IMR-90 (cell line): Measurements from ENCODE around the gene ELFN2. TPM values are rescaled to one million over a fixed set of nuclear protein-coding genes. Genes with fewer than 3 reads are reported as not detected.

Experiments used
- ATAC-seq: fragments of 200-7000 bp; cut with Tn5 transposase; 2 replicates; pipeline ENCODE4 v1.9.1; 2020; ENCODE audit warnings: low read depth, mild to moderate bottlenecking, moderate library complexity
- BruUV-seq: library from RNA; stranded (reverse); fragments of 400-500 nt; replicated peaks from 2 replicates; lab custom pipeline; 2021; lab: Mats Ljungman, UMichigan
- CTCF ChIA-PET: fragments of 300-600 bp; formaldehyde crosslinking; extraction: SDS; loops from one replicate; lab custom pipeline; 2021; ENCODE audit warnings: antibody characterized with exemption; lab: Yijun Ruan, JAX
- POLR2A ChIA-PET: fragments of 300-600 bp; sonication (Branson Sonifier 250); formaldehyde crosslinking; loops from one replicate; lab custom pipeline; 2022; ENCODE audit warnings: antibody characterized with exemption; ENCODE audit not compliant: unreplicated experiment; lab: Charles Lee
- DNase-seq: peaks from one replicate; pipeline ENCODE4 v3.0.0; 2013
- H2AFZ ChIP-seq: replicated peaks from 2 replicates; pipeline ENCODE3; 2013; ENCODE audit warnings: low read length, mild to moderate bottlenecking; ENCODE audit not compliant: poor library complexity
- H2AK5ac ChIP-seq: 2 replicates; pipeline ENCODE4 v1.6.1; 2013; ENCODE audit warnings: low read depth, low read length, inconsistent platforms
- H2AK9ac ChIP-seq: replicated peaks from 2 replicates; pipeline ENCODE3; 2013; ENCODE audit warnings: mild to moderate bottlenecking, low read depth, low read length, moderate library complexity; ENCODE audit not compliant: poor library complexity
- H2BK120ac ChIP-seq: 2 replicates; pipeline ENCODE4 v1.6.1; 2013; ENCODE audit warnings: low read depth, low read length, inconsistent platforms
- H2BK15ac ChIP-seq: 3 replicates; pipeline ENCODE4 v1.6.1; 2013; ENCODE audit warnings: low read depth, low read length, inconsistent platforms
- H2BK20ac ChIP-seq: 2 replicates; pipeline ENCODE4 v1.6.1; 2013; ENCODE audit warnings: low read depth, mild to moderate bottlenecking, inconsistent platforms, low read length, moderate library complexity
- H2BK5ac ChIP-seq: 2 replicates; pipeline ENCODE4 v1.6.1; 2013; ENCODE audit warnings: mild to moderate bottlenecking, low read depth, low read length, inconsistent platforms; ENCODE audit not compliant: poor library complexity, severe bottlenecking
- H3K14ac ChIP-seq: replicated peaks from 2 replicates; pipeline ENCODE4 v1.6.1; 2013; ENCODE audit warnings: low read depth, low read length, inconsistent platforms
- H3K18ac ChIP-seq: 2 replicates; pipeline ENCODE4 v1.6.1; 2013; ENCODE audit warnings: low read depth, low read length, control low read depth
- H3K23ac ChIP-seq: 2 replicates; pipeline ENCODE4 v1.6.1; 2013; ENCODE audit warnings: low read depth, low read length, inconsistent platforms
- H3K27ac ChIP-seq: 2 replicates; pipeline ENCODE4 v1.5.1; 2013; ENCODE audit warnings: mild to moderate bottlenecking, control low read depth, low read length; ENCODE audit not compliant: insufficient read depth
- H3K27me3 ChIP-seq: 2 replicates; pipeline ENCODE4 v1.6.1; 2013; ENCODE audit warnings: low read length; ENCODE audit not compliant: control insufficient read depth, insufficient read depth
- H3K36me3 ChIP-seq: 2 replicates; pipeline ENCODE4 v1.6.1; 2013; ENCODE audit warnings: low read length, mixed read lengths; ENCODE audit not compliant: control insufficient read depth, insufficient read depth
- H3K4ac ChIP-seq: 2 replicates; pipeline ENCODE4 v1.6.1; 2013; ENCODE audit warnings: low read depth, low read length, inconsistent platforms
- H3K4me1 ChIP-seq: 2 replicates; pipeline ENCODE4 v1.6.1; 2013; ENCODE audit warnings: low read length, mixed read lengths; ENCODE audit not compliant: control insufficient read depth, insufficient read depth
- H3K4me2 ChIP-seq: 2 replicates; pipeline ENCODE4 v1.6.1; 2013; ENCODE audit warnings: low read depth, mild to moderate bottlenecking, control low read depth, low read length, moderate library complexity
- H3K4me3 ChIP-seq: 2 replicates; pipeline ENCODE4 v1.5.1; 2013; ENCODE audit warnings: low read depth, mild to moderate bottlenecking, control low read depth, low read length, moderate library complexity; ENCODE audit not compliant: insufficient read depth
- H3K56ac ChIP-seq: 2 replicates; pipeline ENCODE4 v1.6.1; 2013; ENCODE audit warnings: low read length, inconsistent platforms; ENCODE audit not compliant: insufficient read depth; ENCODE audit errors: extremely low read depth
- H3K79me1 ChIP-seq, 2 experiments: 2 replicates each; pipeline ENCODE4 v1.6.1; 2013; ENCODE audit warnings: low read length in 2 of 2, inconsistent platforms in 1 of 2, low read depth in 1 of 2
- H3K9ac ChIP-seq: 2 replicates; pipeline ENCODE4 v1.6.1; 2013; ENCODE audit warnings: low read depth, low read length, control low read depth
- H3K9me1 ChIP-seq: 2 replicates; pipeline ENCODE4 v1.6.1; 2013; ENCODE audit warnings: low read length, inconsistent platforms; ENCODE audit not compliant: insufficient read depth
- H3K9me3 ChIP-seq: 2 replicates; pipeline ENCODE4 v1.6.1; 2013; ENCODE audit warnings: low read length; ENCODE audit not compliant: control insufficient read depth, insufficient read depth
- H4K20me1 ChIP-seq: 2 replicates; pipeline ENCODE4 v1.6.1; 2013; ENCODE audit warnings: low read length, inconsistent platforms; ENCODE audit not compliant: insufficient read depth
- H4K5ac ChIP-seq: 2 replicates; pipeline ENCODE4 v1.6.1; 2013; ENCODE audit warnings: mild to moderate bottlenecking, low read depth, low read length, control low read depth
- H4K8ac ChIP-seq, 2 experiments: 2 replicates each; pipeline ENCODE4 v1.6.1; 2013; ENCODE audit warnings: low read depth in 2 of 2, low read length in 2 of 2, control low read depth in 1 of 2, inconsistent platforms in 1 of 2
- H4K91ac ChIP-seq: 2 replicates; pipeline ENCODE4 v1.6.1; 2013; ENCODE audit warnings: low read depth, low read length, inconsistent platforms; ENCODE audit not compliant: insufficient read depth
- CHD1 ChIP-seq: IDR thresholded peaks from 2 replicates; pipeline ENCODE4 v1.6.1; 2012; ENCODE audit warnings: low read depth, low read length, improper control_type of control experiment
- MAFK ChIP-seq: IDR thresholded peaks from 2 replicates; pipeline ENCODE4 v1.6.1; 2012; ENCODE audit warnings: low read depth, low read length, improper control_type of control experiment
- RCOR1 ChIP-seq: IDR thresholded peaks from 2 replicates; pipeline ENCODE4 v1.6.1; 2012; ENCODE audit warnings: mild to moderate bottlenecking, low read length, improper control_type of control experiment; ENCODE audit not compliant: insufficient replicate concordance
- WGBS, 2 experiments: methylation state at CpG; one replicate each; pipeline versions ENCODE4 v1.1.5 to v1.1.7; 2013; ENCODE audit warnings: missing lambda C conversion rate in 2 of 2; ENCODE audit not compliant: insufficient read length in 1 of 2; ENCODE audit errors: extremely low coverage in 2 of 2; 5-methylcytosine and 5-hydroxymethylcytosine counted together
- dilution Hi-C: fragments of 300-500 bp; cut with HindIII; formaldehyde crosslinking; loops from one replicate; pipeline ENCODE4 v1.14.3; 2018; ENCODE audit warnings: low sequenced_read_pairs; ENCODE audit not compliant: unreplicated experiment
- in situ Hi-C: fragments of 300-500 bp; cut with MboI; formaldehyde crosslinking; loops from 3 replicates; pipeline ENCODE4 v1.14.3; 2019; ENCODE audit warnings: low sequenced_read_pairs, inconsistent platforms, mixed read lengths
- intact Hi-C: fragments of 100-400 bp; cut with micrococcal nuclease; formaldehyde crosslinking; loops from 2 replicates; pipeline ENCODE4 v1.10.0; 2022
- polyA plus RNA-seq, 3 experiments: library from polyadenylated mRNA; depleted of rRNA; stranded (reverse); fragments of >200 nt; gene quantifications; 2 replicates each; pipeline ENCODE4 v1.2.3, GENCODE V29; 2012; ENCODE audit warnings: low replicate concordance in 1 of 3
- total RNA-seq: library from RNA; depleted of rRNA; stranded (reverse); fragments of >200 nt; gene quantifications from 2 replicates; pipeline ENCODE4 v1.2.3, GENCODE V29; 2012
- TF ChIP-seq, protein P1 (sequence below): fragments of 150-350 bp; IDR thresholded peaks from 2 replicates; pipeline ENCODE4 v1.6.1; 2017; ENCODE audit warnings: mild to moderate bottlenecking, antibody characterized with exemption, low read length, low read depth

ELFN2 gene
- total and polyA plus RNA-seq, 2 of the 4 experiments (the other 2 are of a cell fraction), result 0.72 to 5.0 TPM

DNA sequence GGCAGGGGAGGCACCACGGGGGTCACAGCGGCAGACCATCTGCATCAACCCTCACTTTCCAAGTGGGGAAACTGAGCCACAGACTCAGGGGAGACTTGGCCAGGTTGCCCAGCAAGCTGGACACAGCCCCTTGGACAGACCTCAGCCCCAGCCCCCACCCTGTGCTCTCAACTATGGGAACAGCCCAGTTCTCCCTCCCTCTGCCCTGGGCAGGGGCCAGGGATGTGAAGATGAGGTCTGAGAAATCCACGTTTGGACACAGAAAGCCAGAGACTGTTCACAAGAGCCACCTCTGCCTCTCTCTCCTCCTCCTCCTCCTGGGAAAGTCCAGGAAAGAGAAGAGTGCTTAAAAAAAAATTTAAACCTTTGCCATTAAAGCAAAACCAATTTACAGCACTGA is 50.1 kb downstream of the ELFN2 start:
- Histone ChIP-seq H3K14ac (no peak overlapping the region), H3K23ac (no peak overlapping the region), H3K9me1 (no peaks in the 10 kb centered on the region), H3K4me3 (no peak overlapping the region), H2BK5ac (no peak overlapping the region), H2AK5ac (no peak overlapping the region), H3K4ac (no peak overlapping the region), H2AK9ac (no peak overlapping the region), H3K4me2 (no peak overlapping the region), H3K27ac (no peak overlapping the region), H4K20me1 (peaks cover 17% of the 10 kb centered on the region), H2BK15ac (no peak overlapping the region), H3K9ac (no peak overlapping the region), H3K27me3 (peaks cover 27% of the 10 kb centered on the region), H2AFZ (no peak overlapping the region), H3K56ac (no peak overlapping the region), H3K36me3 (peaks cover 6% of the 10 kb centered on the region; the same call in 1 of the 2 replicates), H4K5ac (no peak overlapping the region), H2BK20ac (no peak overlapping the region), H2BK120ac (no peak overlapping the region), H3K79me1 (no peaks in the 10 kb centered on the region), H4K91ac (no peak overlapping the region), H3K9me3 (no peaks in the 10 kb centered on the region), H3K4me1 (peaks cover 15% of the 10 kb centered on the region), H3K18ac (no peak overlapping the region), H4K8ac (no peak overlapping the region)
- no peak for ATAC-seq
- no CpG with 5 or more reads among the region's 3 CpGs for WGBS, 2 experiments
- TF ChIP-seq, protein P1, sequence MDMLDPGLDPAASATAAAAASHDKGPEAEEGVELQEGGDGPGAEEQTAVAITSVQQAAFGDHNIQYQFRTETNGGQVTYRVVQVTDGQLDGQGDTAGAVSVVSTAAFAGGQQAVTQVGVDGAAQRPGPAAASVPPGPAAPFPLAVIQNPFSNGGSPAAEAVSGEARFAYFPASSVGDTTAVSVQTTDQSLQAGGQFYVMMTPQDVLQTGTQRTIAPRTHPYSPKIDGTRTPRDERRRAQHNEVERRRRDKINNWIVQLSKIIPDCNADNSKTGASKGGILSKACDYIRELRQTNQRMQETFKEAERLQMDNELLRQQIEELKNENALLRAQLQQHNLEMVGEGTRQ, result no peak
- TF ChIP-seq RCOR1, result no peak
- no peak for TF ChIP-seq MAFK
- no peak for TF ChIP-seq CHD1
- DNase-seq, result no peak
- POLR2A ChIA-PET, result no interaction called here
- BruUV-seq, result no TSS peak
- dilution Hi-C loops, result no loop called here
- CTCF ChIA-PET, result no interaction called here
- in situ Hi-C loops, result no loop called here
- intact Hi-C loops, result no loop called here
